Measurements from ENCODE around the gene PCBP4.
"Not testable (repeated sequence)": the region's sequence is repeated elsewhere in the genome, so short reads cannot be mapped to it uniquely, and the experiment has no call there.

The PCBP4 gene

GRCh38 chr3:51940648-51941462 lies 26.4 kb downstream of the PCBP4 start:
- no peak for DNase-seq (ENCODE audit: low read depth in 3 of 3)

GRCh38 chr3:51938780-51939425 lies 28.4 kb downstream of the PCBP4 start:
- no peak for DNase-seq (ENCODE audit: low read depth in 3 of 3)

- no peak for DNase-seq (ENCODE audit: low read depth in 3 of 3)
Observed at GRCh38 chr3:51937611-51938450, 29.4 kb downstream of the PCBP4 start.

GRCh38 chr3:51937014-51937413 lies 30.2 kb downstream of the PCBP4 start:
- no peak for DNase-seq (ENCODE audit: low read depth in 3 of 3)

- DNase-seq (ENCODE audit: low read depth in 3 of 3): no peak
Observed at GRCh38 chr3:51935886-51936755, 31.1 kb downstream of the PCBP4 start.

GRCh38 chr3:51934991-51935885 lies 32.0 kb downstream of the PCBP4 start:
- DNase-seq (ENCODE audit: low read depth in 3 of 3): no peak

GRCh38 chr3:51934139-51934850 lies 33.0 kb downstream of the PCBP4 start:
- DNase-seq (ENCODE audit: low read depth in 3 of 3): no peak

GRCh38 chr3:51933471-51934138 lies 33.6 kb downstream of the PCBP4 start:
- no peak for DNase-seq (ENCODE audit: low read depth in 3 of 3)

- DNase-seq (ENCODE audit: low read depth in 3 of 3): no peak
Observed at GRCh38 chr3:51932471-51933370, 34.5 kb downstream of the PCBP4 start.

- DNase-seq (ENCODE audit: low read depth in 3 of 3): no peak
Observed at GRCh38 chr3:51931756-51932155, 35.5 kb downstream of the PCBP4 start.

GRCh38 chr3:51930439-51930838 lies 36.8 kb downstream of the PCBP4 start:
- DNase-seq (ENCODE audit: low read depth in 3 of 3): no peak

- no peak for DNase-seq (ENCODE audit: low read depth in 3 of 3)
Observed at GRCh38 chr3:51929420-51930003, 37.7 kb downstream of the PCBP4 start.

GRCh38 chr3:51928981-51929380 lies 38.3 kb downstream of the PCBP4 start:
- not testable (repeated sequence) for DNase-seq (ENCODE audit: low read depth in 3 of 3)

GRCh38 chr3:51928438-51928837 lies 38.8 kb downstream of the PCBP4 start:
- no peak for DNase-seq (ENCODE audit: low read depth in 3 of 3)

GRCh38 chr3:51927061-51927977 lies 39.9 kb downstream of the PCBP4 start:
- no peak for DNase-seq (ENCODE audit: low read depth in 3 of 3)

- no peak for DNase-seq (ENCODE audit: low read depth in 3 of 3)
Observed at GRCh38 chr3:51921081-51921578, 46.1 kb downstream of the PCBP4 start.
